ENCODE results near the gene KCNT1. TPM values are rescaled to one million over a fixed set of nuclear protein-coding genes. Genes with fewer than 3 reads are reported as not detected.
A peak's percentile ranks its signal among the peaks of the same experiment; 100 is the strongest.

Gene KCNT1
- total RNA-seq, 1 experiment from 2014 or later, result 0.68 TPM

DNA sequence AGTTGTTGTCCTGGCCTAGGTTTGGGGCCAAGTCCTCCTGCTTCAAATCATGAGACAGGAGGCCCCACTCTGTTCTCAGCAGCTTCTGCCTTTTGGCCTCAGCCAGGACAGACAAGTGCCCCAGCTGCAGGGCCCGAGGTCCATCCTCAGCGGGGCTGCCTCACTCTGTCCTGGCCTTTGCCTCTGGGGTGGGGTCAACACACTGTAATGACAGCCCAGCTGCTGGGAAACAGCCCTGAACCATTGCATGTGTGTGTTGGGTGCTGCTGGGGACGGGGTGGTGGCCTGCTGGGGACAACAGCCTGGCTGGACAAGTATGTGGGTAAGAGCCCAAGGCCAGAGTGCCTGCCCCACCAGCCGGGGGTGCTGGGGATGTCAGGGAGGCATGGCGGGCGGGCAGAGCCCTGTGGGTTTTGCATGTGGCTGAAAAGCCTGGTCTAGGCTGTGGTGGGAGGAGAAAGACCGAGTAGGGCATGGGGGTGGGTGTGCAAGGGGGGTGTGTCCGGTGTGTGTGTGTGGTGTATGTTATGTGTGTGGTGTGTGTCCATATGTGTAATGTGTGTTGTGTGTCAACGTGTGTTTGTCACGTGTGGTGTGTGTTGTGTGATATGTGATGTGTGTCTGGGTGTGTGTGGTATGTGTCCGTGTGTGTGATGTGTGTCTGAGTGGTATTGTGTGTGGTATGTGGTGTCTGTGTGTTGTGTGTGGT, 71.7 kb downstream of the KCNT1 start:
- no peak overlapping the region for H3K4me2 ChIP-seq (ENCODE audit: insufficient read depth, insufficient read length, low read length)
- no peaks in the 10 kb centered on the region for H3K9me3 Mint-ChIP-seq
- no peak overlapping the region for H3K56ac ChIP-seq (ENCODE audit: insufficient read length, low read depth, low read length)
- H3K4me3 Mint-ChIP-seq, result no peak overlapping the region
- no peak overlapping the region for H2AK5ac ChIP-seq (ENCODE audit: insufficient read length, low read length)
- no peaks in the 10 kb centered on the region for H3K4me1 Mint-ChIP-seq
- no peaks in the 10 kb centered on the region for H3K36me3 Mint-ChIP-seq (ENCODE audit: insufficient read depth in 1 of 3, low read depth in 3 of 3)
- peaks cover 2% of the 10 kb centered on the region for H4K20me1 ChIP-seq (ENCODE audit: control insufficient read depth, insufficient read depth, insufficient read length)
- no peaks in the 10 kb centered on the region for H3K79me1 ChIP-seq (ENCODE audit: insufficient read depth, low read depth, low read length, poor library complexity, severe bottlenecking)
- H2BK12ac ChIP-seq (ENCODE audit: insufficient read length, low read depth, low read length), result no peak overlapping the region
- no peaks in the 10 kb centered on the region for H3K27me3 Mint-ChIP-seq (ENCODE audit: low read depth)
- no peak overlapping the region for H3K27ac ChIP-seq (ENCODE audit: insufficient read length, low read depth, low read length)
- H3K27ac Mint-ChIP-seq, result peak overlapping the region in 1 of 3 experiments; percentile 24; a peak in 1 of 7 replicates
- H3K9ac ChIP-seq (ENCODE audit: extremely low read depth, insufficient read length, low read length), result no peak overlapping the region
- peak overlapping the region; percentile 0 for H3K18ac ChIP-seq (ENCODE audit: insufficient read length, low read depth, low read length)
- no peak for DNase-seq
- WGBS (ENCODE audit: extremely low coverage, insufficient read length, low lambda C conversion rate), result no CpG with 5 or more reads among the region's 11 CpGs
- no peak overlapping the region for H2BK5ac ChIP-seq (ENCODE audit: insufficient read length, low read length)
- no peaks in the 10 kb centered on the region for H3K4me1 ChIP-seq (ENCODE audit: insufficient read depth, low read length)
- no peaks in the 10 kb centered on the region for H3K23me2 ChIP-seq (ENCODE audit: insufficient read length, low read depth, low read length, poor library complexity, severe bottlenecking)
- TF ChIP-seq, protein P1, sequence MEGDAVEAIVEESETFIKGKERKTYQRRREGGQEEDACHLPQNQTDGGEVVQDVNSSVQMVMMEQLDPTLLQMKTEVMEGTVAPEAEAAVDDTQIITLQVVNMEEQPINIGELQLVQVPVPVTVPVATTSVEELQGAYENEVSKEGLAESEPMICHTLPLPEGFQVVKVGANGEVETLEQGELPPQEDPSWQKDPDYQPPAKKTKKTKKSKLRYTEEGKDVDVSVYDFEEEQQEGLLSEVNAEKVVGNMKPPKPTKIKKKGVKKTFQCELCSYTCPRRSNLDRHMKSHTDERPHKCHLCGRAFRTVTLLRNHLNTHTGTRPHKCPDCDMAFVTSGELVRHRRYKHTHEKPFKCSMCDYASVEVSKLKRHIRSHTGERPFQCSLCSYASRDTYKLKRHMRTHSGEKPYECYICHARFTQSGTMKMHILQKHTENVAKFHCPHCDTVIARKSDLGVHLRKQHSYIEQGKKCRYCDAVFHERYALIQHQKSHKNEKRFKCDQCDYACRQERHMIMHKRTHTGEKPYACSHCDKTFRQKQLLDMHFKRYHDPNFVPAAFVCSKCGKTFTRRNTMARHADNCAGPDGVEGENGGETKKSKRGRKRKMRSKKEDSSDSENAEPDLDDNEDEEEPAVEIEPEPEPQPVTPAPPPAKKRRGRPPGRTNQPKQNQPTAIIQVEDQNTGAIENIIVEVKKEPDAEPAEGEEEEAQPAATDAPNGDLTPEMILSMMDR (conservative IDR thresholded peaks at IDR 0.05), result no peak
- no peaks in the 10 kb centered on the region for H3K9me3 ChIP-seq (ENCODE audit: control insufficient read depth, low read depth, low read length)
- no peak overlapping the region for H2BK20ac ChIP-seq (ENCODE audit: low read depth, low read length, poor library complexity, severe bottlenecking)
- no peak overlapping the region for H3K23ac ChIP-seq (ENCODE audit: insufficient read length, low read depth, low read length)
- H3K79me2 ChIP-seq (ENCODE audit: insufficient read depth, low read length), result no peaks in the 10 kb centered on the region
- H4K91ac ChIP-seq (ENCODE audit: insufficient read length, low read depth, low read length), result no peak overlapping the region
- no peak overlapping the region for H3T11ph ChIP-seq (ENCODE audit: low read length)
- H2BK120ac ChIP-seq (ENCODE audit: low read depth, low read length, poor library complexity, severe bottlenecking), result no peak overlapping the region
- peak overlapping the region; percentile 1 for H4K8ac ChIP-seq (replicated peaks; ENCODE audit: insufficient read length, low read depth, low read length)
- no peak overlapping the region for H2AFZ ChIP-seq (ENCODE audit: low read length)
- H2BK15ac ChIP-seq (ENCODE audit: low read depth, low read length), result no peak overlapping the region
- no peaks in the 10 kb centered on the region for H3K27me3 ChIP-seq (ENCODE audit: insufficient read depth, low read length)
- no peak overlapping the region for H4K5ac ChIP-seq (ENCODE audit: insufficient read length, low read depth, low read length)
- H3K4ac ChIP-seq (ENCODE audit: low read depth, low read length), result no peak overlapping the region
- H3K14ac ChIP-seq (ENCODE audit: insufficient read depth, low read length), result no peak overlapping the region
